Activated naive CD8-positive, alpha-beta T cell treated with anti-CD3 and anti-CD28 coated beads for 36 hours (primary cell): ENCODE results near the gene IFNA1. TPM values are rescaled to one million over a fixed set of nuclear protein-coding genes. Genes with fewer than 3 reads are reported as not detected.

Source experiments
- DNase-seq: peaks from one replicate; pipeline ENCODE4 v3.0.0; 2021
- H3K27ac Mint-ChIP-seq: one replicate; pipeline ENCODE4 v1.8.0; 2022; ENCODE audit warnings: mild to moderate bottlenecking, moderate library complexity, mixed read lengths
- H3K27me3 Mint-ChIP-seq: one replicate; pipeline ENCODE4 v1.8.0; 2022; ENCODE audit warnings: mild to moderate bottlenecking, mixed read lengths
- H3K36me3 Mint-ChIP-seq: one replicate; pipeline ENCODE4 v1.8.0; 2021; ENCODE audit warnings: mild to moderate bottlenecking, mixed read lengths
- H3K4me1 Mint-ChIP-seq: one replicate; pipeline ENCODE4 v1.8.0; 2021; ENCODE audit warnings: mixed read lengths
- H3K4me3 Mint-ChIP-seq: one replicate; pipeline ENCODE4 v1.8.0; 2022; ENCODE audit warnings: mild to moderate bottlenecking, moderate library complexity, mixed read lengths
- H3K9me3 Mint-ChIP-seq: one replicate; pipeline ENCODE4 v1.8.0; 2022; ENCODE audit warnings: mixed read lengths
- total RNA-seq, 2 experiments: library from RNA; stranded (reverse); gene quantifications; one replicate each; pipeline ENCODE4 v1.2.3, GENCODE V29; 2021

Gene IFNA1
- total RNA-seq, 2 experiments from 2014 or later = not detected

- H3K27me3 Mint-ChIP-seq = no peaks in the 10 kb centered on the region
- H3K36me3 Mint-ChIP-seq = no peaks in the 10 kb centered on the region
- H3K4me1 Mint-ChIP-seq = no peaks in the 10 kb centered on the region
- H3K27ac Mint-ChIP-seq = no peak overlapping the region
- H3K4me3 Mint-ChIP-seq = no peak overlapping the region
- H3K9me3 Mint-ChIP-seq = no peaks in the 10 kb centered on the region
- DNase-seq = no peak
These were observed 33.0 kb downstream of the IFNA1 start for GRCh38 chr9:21473236-21473635.

- no peaks in the 10 kb centered on the region for H3K27me3 Mint-ChIP-seq
- H3K9me3 Mint-ChIP-seq = no peaks in the 10 kb centered on the region
- H3K4me3 Mint-ChIP-seq = no peak overlapping the region
- DNase-seq = no peak
- H3K27ac Mint-ChIP-seq = no peak overlapping the region
- peaks cover 5% of the 10 kb centered on the region for H3K4me1 Mint-ChIP-seq
- H3K36me3 Mint-ChIP-seq = no peaks in the 10 kb centered on the region
These were observed 37.2 kb downstream of the IFNA1 start for GRCh38 chr9:21477466-21477865.

GRCh38 chr9:21479152-21479702 is 39.0 kb downstream of the IFNA1 start:
- H3K9me3 Mint-ChIP-seq = no peaks in the 10 kb centered on the region
- DNase-seq = no peak
- no peak overlapping the region for H3K4me3 Mint-ChIP-seq
- peaks cover 5% of the 10 kb centered on the region for H3K4me1 Mint-ChIP-seq
- H3K27ac Mint-ChIP-seq = no peak overlapping the region
- peaks cover 2% of the 10 kb centered on the region for H3K36me3 Mint-ChIP-seq
- no peaks in the 10 kb centered on the region for H3K27me3 Mint-ChIP-seq

- Mint-ChIP-seq H3K27ac (no peak overlapping the region), H3K27me3 (no peaks in the 10 kb centered on the region), H3K9me3 (peaks cover 4% of the 10 kb centered on the region)
These were observed 41.3 kb downstream of the IFNA1 start for GRCh38 chr9:21481470-21482056.

GRCh38 chr9:21482213-21482612 is 42.0 kb downstream of the IFNA1 start, which contains the start of gene IFNE:
Gene IFNE, minus strand, starts transcription at chr9:21482313. Its CDS starts 619 bp downstream, at chr9:21481694.
- H3K27ac Mint-ChIP-seq = no peak within 1 kb of the TSS
- H3K36me3 Mint-ChIP-seq = peaks cover 9% of the 10 kb centered on the region
- H3K27me3 Mint-ChIP-seq = no peaks in the 10 kb centered on the region
- peaks cover 4% of the 10 kb centered on the region for H3K9me3 Mint-ChIP-seq
- H3K4me1 Mint-ChIP-seq = peaks cover 5% of the 10 kb centered on the region
- DNase-seq = no peak
- no peak within 1 kb of the TSS for H3K4me3 Mint-ChIP-seq

More at GRCh38 chr9:21481470-21482056, 41.3 kb downstream of the IFNA1 start:
- Mint-ChIP-seq H3K36me3 (peaks cover 9% of the 10 kb centered on the region), H3K4me3 (no peak overlapping the region), H3K4me1 (peaks cover 5% of the 10 kb centered on the region)
- DNase-seq = no peak

Other genes starting within 250 kb of the IFNA1 start
- not detected for gene IFNA7, start 238.2 kb upstream of the IFNA1 start, total RNA-seq
- gene IFNA10, start 233.3 kb upstream of the IFNA1 start, total RNA-seq = not detected
- not detected for gene IFNA16, start 223.1 kb upstream of the IFNA1 start, total RNA-seq
- gene IFNA17, start 212.2 kb upstream of the IFNA1 start, total RNA-seq = not detected
- gene IFNA14, start 200.4 kb upstream of the IFNA1 start, total RNA-seq = not detected
- not detected for gene IFNA5, start 135.1 kb upstream of the IFNA1 start, total RNA-seq
- 10 to 100 TPM; 13.6 to 14.2 TPM for gene KLHL9, start 105.0 kb upstream of the IFNA1 start, total RNA-seq
- gene IFNA6, start 89.6 kb upstream of the IFNA1 start, total RNA-seq = not detected
- gene IFNA13, start 72.4 kb upstream of the IFNA1 start, total RNA-seq = not detected
- not detected for gene IFNA2, start 55.0 kb upstream of the IFNA1 start, total RNA-seq
- gene IFNA8, start 31.3 kb upstream of the IFNA1 start, total RNA-seq = not detected
- not detected for gene IFNE, start 41.9 kb downstream of the IFNA1 start, total RNA-seq